OCI-LY1 (cell line): ENCODE measurements around the gene ZNF407.

ENCODE experiments used
- H2AFZ ChIP-seq: fragments of 200-600 bp; sonication (generic), shearing (Covaris generic); 2 replicates; pipeline ENCODE4 v1.6.0; 2014; ENCODE audit warnings: antibody characterized with exemption, mild to moderate bottlenecking, low read length
- H3F3A ChIP-seq: fragments of 200-600 bp; sonication (generic), shearing (Covaris generic); 2 replicates; pipeline ENCODE4 v1.6.0; 2014; ENCODE audit warnings: mild to moderate bottlenecking, antibody characterized with exemption, low read length, moderate library complexity; ENCODE audit not compliant: insufficient read depth
- H3K27ac ChIP-seq: fragments of 200-600 bp; sonication (generic); 2 replicates; pipeline ENCODE4 v1.5.1; 2014; ENCODE audit warnings: low read length, mixed run types, mild to moderate bottlenecking, low read depth; ENCODE audit not compliant: poor library complexity, severe bottlenecking
- H3K27me3 ChIP-seq: fragments of 200-600 bp; sonication (generic); 2 replicates; pipeline ENCODE4 v1.6.0; 2014; ENCODE audit warnings: antibody characterized with exemption, mild to moderate bottlenecking, low read length, moderate library complexity; ENCODE audit not compliant: insufficient read depth
- H3K36me3 ChIP-seq: fragments of 200-600 bp; sonication (generic); 2 replicates; pipeline ENCODE4 v1.6.1; 2014; ENCODE audit warnings: mild to moderate bottlenecking, antibody characterized with exemption, low read length, moderate library complexity, mixed read lengths; ENCODE audit not compliant: insufficient read depth
- H3K4me1 ChIP-seq: fragments of 200-600 bp; sonication (generic); 2 replicates; pipeline ENCODE4 v1.5.1; 2014; ENCODE audit warnings: mild to moderate bottlenecking, low read length, moderate library complexity; ENCODE audit not compliant: insufficient read depth, severe bottlenecking
- H3K4me2 ChIP-seq: fragments of 200-600 bp; sonication (generic), shearing (Covaris generic); 2 replicates; pipeline ENCODE4 v1.6.1; 2014; ENCODE audit warnings: low read length
- H3K4me3 ChIP-seq: fragments of 200-600 bp; sonication (generic); 2 replicates; pipeline ENCODE4 v1.5.1; 2014; ENCODE audit warnings: low read length, low read depth, mild to moderate bottlenecking, mixed read lengths; ENCODE audit not compliant: poor library complexity, severe bottlenecking
- H3K79me2 ChIP-seq: fragments of 200-600 bp; shearing (Covaris generic); 2 replicates; pipeline ENCODE4 v1.6.1; 2016; ENCODE audit warnings: mixed run types, low read length, mixed read lengths; ENCODE audit not compliant: insufficient read depth
- H3K9ac ChIP-seq: fragments of 200-600 bp; sonication (generic), shearing (Covaris generic); 2 replicates; pipeline ENCODE4 v1.6.1; 2014; ENCODE audit warnings: mild to moderate bottlenecking, low read length, mixed read lengths
- H3K9me2 ChIP-seq: fragments of 200-600 bp; sonication (generic), shearing (Covaris generic); 2 replicates; pipeline ENCODE4 v1.6.1; 2014; ENCODE audit warnings: low read depth, mild to moderate bottlenecking, low read length, mixed read lengths
- H3K9me3 ChIP-seq: fragments of 200-600 bp; shearing (Covaris generic); 2 replicates; pipeline ENCODE4 v1.6.1; 2014; ENCODE audit warnings: low read length, mixed read lengths
- H4K20me1 ChIP-seq: fragments of 200-600 bp; sonication (generic), shearing (Covaris generic); 2 replicates; pipeline ENCODE4 v1.6.0; 2016; ENCODE audit warnings: mild to moderate bottlenecking, low read length; ENCODE audit not compliant: insufficient read depth
- EZH2 ChIP-seq: fragments of 200-600 bp; sonication (generic), shearing (Covaris generic); IDR thresholded peaks from 2 replicates; pipeline ENCODE4 v1.8.0; 2017; ENCODE audit warnings: borderline replicate concordance, mixed run types, mild to moderate bottlenecking, antibody characterized with exemption, low read length, moderate library complexity, mixed read lengths
- TF ChIP-seq, protein P1 (sequence below): fragments of 200-600 bp; sonication (generic), shearing (Covaris generic); IDR thresholded peaks from 2 replicates; pipeline ENCODE4 v1.5.1; 2017; ENCODE audit warnings: mild to moderate bottlenecking, antibody characterized with exemption, low read length, moderate library complexity, mixed read lengths

Gene ZNF407

DNA sequence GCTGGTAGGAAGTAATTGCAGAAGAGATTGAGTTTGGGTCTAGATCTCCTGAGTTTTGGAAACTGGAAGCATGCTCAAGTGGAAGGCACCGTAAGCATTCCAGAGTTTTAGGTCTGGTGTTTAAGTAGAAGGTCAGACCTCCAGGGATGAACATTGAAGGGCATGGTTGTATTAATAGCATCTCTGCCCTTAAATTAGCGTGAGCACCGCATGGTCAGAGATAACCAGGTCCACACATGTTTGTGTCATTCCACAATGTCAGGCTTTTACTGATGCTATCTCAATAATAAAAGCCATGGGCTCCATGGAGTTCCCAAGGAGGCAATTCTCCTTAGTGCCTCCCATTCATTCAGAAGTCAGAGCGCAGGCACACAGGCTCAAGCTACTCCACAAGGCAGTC lies 28.3 kb upstream of the ZNF407 start:
- Histone ChIP-seq H3K4me3 (no peak overlapping the region), H2AFZ (no peak overlapping the region), H3K79me2 (no peaks in the 10 kb centered on the region), H3K9ac (no peak overlapping the region), H3K4me2 (no peak overlapping the region), H3K36me3 (no peaks in the 10 kb centered on the region), H3F3A (no peaks in the 10 kb centered on the region), H3K9me3 (no peaks in the 10 kb centered on the region), H3K27me3 (no peaks in the 10 kb centered on the region; the same call in 1 of the 2 replicates), H3K9me2 (no peaks in the 10 kb centered on the region), H3K4me1 (no peaks in the 10 kb centered on the region), H4K20me1 (no peaks in the 10 kb centered on the region), H3K27ac (no peak overlapping the region)
- TF ChIP-seq, protein P1, sequence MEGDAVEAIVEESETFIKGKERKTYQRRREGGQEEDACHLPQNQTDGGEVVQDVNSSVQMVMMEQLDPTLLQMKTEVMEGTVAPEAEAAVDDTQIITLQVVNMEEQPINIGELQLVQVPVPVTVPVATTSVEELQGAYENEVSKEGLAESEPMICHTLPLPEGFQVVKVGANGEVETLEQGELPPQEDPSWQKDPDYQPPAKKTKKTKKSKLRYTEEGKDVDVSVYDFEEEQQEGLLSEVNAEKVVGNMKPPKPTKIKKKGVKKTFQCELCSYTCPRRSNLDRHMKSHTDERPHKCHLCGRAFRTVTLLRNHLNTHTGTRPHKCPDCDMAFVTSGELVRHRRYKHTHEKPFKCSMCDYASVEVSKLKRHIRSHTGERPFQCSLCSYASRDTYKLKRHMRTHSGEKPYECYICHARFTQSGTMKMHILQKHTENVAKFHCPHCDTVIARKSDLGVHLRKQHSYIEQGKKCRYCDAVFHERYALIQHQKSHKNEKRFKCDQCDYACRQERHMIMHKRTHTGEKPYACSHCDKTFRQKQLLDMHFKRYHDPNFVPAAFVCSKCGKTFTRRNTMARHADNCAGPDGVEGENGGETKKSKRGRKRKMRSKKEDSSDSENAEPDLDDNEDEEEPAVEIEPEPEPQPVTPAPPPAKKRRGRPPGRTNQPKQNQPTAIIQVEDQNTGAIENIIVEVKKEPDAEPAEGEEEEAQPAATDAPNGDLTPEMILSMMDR, result no peak
- TF ChIP-seq EZH2, result no peak

DNA sequence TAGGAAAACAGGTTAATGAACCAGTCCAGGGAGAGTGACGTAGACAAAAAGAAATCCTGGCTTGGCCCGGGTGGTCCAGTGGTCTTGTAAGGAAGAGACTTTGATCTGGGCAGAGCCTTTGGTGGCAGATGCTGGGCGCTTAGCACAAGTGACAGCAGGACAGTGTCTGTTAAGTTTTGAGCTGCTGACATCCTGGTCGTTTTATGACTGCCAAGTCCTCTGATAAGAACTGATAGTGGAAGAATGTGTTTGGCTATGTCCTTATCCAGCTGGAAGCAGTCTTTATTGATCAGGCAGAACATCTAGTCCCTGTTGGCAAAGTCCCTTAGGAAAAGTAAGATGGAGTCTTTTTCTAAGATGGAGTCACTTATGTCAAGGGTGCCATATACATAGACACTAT lies 27.4 kb upstream of the ZNF407 start:
- H3K27me3 ChIP-seq, result no peaks in the 10 kb centered on the region; the same call in 1 of the 2 replicates
- H3K9me2 ChIP-seq, result no peaks in the 10 kb centered on the region
- no peak for TF ChIP-seq EZH2
- TF ChIP-seq, protein P1, result no peak
- H3K9ac ChIP-seq, result no peak overlapping the region
- H2AFZ ChIP-seq, result no peak overlapping the region
- H4K20me1 ChIP-seq, result no peaks in the 10 kb centered on the region
- H3F3A ChIP-seq, result no peaks in the 10 kb centered on the region
- H3K9me3 ChIP-seq, result no peaks in the 10 kb centered on the region
- no peaks in the 10 kb centered on the region for H3K79me2 ChIP-seq
- no peaks in the 10 kb centered on the region for H3K4me1 ChIP-seq
- H3K4me2 ChIP-seq, result no peak overlapping the region
- no peaks in the 10 kb centered on the region for H3K36me3 ChIP-seq
- no peak overlapping the region for H3K27ac ChIP-seq
- H3K4me3 ChIP-seq, result no peak overlapping the region

DNA sequence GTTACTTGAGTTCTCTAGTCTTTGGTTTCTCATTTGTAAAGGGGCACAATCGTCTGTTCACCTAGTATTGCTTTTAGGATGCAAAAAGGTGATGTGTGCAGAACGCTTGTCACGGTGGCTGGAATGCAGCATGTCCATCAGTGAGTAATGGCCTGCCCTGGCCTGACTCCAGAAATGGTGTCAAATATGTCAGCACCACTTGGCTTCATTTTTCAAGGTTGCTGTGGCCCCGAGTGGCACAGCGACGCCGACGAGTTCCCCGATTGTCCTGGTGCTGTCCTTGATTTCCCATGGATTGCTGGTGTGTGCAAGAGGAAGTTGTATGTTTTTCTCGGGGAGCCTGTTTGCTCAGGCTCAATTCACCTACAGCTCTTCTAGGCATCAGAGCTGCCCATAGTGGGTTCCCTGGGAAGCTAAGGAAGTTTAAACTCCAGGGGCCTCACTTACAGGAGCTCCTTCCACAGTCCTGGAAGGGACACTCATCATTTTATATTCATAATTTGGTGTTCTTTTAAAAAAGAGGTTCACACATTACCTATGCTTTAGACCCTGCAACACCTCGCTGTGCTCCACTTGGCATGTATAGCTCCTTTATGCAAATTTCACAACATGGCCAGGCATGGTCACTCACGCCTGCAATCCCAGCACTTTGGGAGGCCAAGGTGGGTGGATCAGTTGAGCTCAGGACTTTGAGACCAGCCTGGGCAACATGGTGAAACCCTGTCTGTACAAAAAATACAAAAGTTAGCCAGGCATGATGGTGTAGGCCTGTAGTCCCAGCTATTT lies 25.6 kb upstream of the ZNF407 start:
- H3K36me3 ChIP-seq, result no peaks in the 10 kb centered on the region
- no peaks in the 10 kb centered on the region for H3K4me1 ChIP-seq
- H3K9ac ChIP-seq, result no peak overlapping the region
- H3K27ac ChIP-seq, result no peak overlapping the region
- TF ChIP-seq, protein P1, result no peak
- no peak for TF ChIP-seq EZH2
- no peaks in the 10 kb centered on the region for H3K79me2 ChIP-seq
- H3K4me3 ChIP-seq, result no peak overlapping the region
- no peaks in the 10 kb centered on the region for H3K9me3 ChIP-seq
- no peaks in the 10 kb centered on the region for H3K27me3 ChIP-seq
- H4K20me1 ChIP-seq, result no peaks in the 10 kb centered on the region
- no peak overlapping the region for H3K4me2 ChIP-seq
- no peaks in the 10 kb centered on the region for H3K9me2 ChIP-seq
- no peak overlapping the region for H2AFZ ChIP-seq
- H3F3A ChIP-seq, result no peaks in the 10 kb centered on the region
